ENCODE results near the gene HPCAL1.

DNA sequence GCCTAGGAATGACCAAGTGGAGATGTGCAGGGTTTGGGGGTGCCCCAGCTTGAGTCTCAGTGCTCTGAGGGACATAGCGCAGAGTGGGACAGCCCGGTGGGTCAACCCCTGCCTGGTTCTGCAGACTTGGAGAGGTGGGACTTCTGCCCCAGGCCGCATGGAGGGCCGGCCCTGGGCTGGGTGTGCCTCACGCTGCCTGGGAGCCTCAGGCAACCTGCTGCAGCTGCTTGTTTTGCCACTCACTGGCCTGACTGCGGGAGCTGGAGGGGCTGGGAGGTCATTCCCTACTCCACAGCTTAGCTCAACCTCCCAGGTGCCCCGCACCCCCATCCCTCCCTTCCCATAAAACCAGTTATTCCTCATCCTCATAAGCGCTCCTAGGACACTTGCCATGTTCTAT is 112.3 kb downstream of the HPCAL1 start:
- TF ChIP-seq, protein P1, sequence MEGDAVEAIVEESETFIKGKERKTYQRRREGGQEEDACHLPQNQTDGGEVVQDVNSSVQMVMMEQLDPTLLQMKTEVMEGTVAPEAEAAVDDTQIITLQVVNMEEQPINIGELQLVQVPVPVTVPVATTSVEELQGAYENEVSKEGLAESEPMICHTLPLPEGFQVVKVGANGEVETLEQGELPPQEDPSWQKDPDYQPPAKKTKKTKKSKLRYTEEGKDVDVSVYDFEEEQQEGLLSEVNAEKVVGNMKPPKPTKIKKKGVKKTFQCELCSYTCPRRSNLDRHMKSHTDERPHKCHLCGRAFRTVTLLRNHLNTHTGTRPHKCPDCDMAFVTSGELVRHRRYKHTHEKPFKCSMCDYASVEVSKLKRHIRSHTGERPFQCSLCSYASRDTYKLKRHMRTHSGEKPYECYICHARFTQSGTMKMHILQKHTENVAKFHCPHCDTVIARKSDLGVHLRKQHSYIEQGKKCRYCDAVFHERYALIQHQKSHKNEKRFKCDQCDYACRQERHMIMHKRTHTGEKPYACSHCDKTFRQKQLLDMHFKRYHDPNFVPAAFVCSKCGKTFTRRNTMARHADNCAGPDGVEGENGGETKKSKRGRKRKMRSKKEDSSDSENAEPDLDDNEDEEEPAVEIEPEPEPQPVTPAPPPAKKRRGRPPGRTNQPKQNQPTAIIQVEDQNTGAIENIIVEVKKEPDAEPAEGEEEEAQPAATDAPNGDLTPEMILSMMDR (IDR thresholded peaks at IDR 0.05; ENCODE audit: insufficient read depth, low read length, poor library complexity, severe bottlenecking) = no peak
- TF ChIP-seq EZH2phosphoT487 (conservative IDR thresholded peaks at IDR 0.05; ENCODE audit: low read length) = no peak

Measured in SU-DHL-6 (cell line).